Endothelial cell of umbilical vein (primary cell): ENCODE measurements around the gene PLK1. TPM values are rescaled to one million over a fixed set of nuclear protein-coding genes. Genes with fewer than 3 reads are reported as not detected.

Experiments used
- BruUV-seq: library from RNA; stranded (reverse); fragments of 400-500 nt; replicated peaks from 2 replicates; lab custom pipeline; 2021; lab: Mats Ljungman, UMichigan
- CTCF ChIA-PET: fragments of 300-600, 350-600 bp; sonication (Branson Sonifier 250); formaldehyde crosslinking; loops from one replicate; lab custom pipeline; 2021; ENCODE audit warnings: antibody characterized with exemption, inconsistent platforms; lab: Charles Lee
- POLR2A ChIA-PET: fragments of 300-600, 350-600 bp; sonication (Branson Sonifier 250); formaldehyde crosslinking; loops from one replicate; lab custom pipeline; 2021; ENCODE audit warnings: antibody characterized with exemption, inconsistent platforms; lab: Charles Lee
- DNase-seq: peaks from one replicate; pipeline ENCODE4 v3.0.0-alpha.2; 2011; ENCODE audit warnings: low read depth, low spot score
- FAIRE-seq: peaks from 2 replicates; lab custom pipeline; 2011; peaks lifted over from hg19 to GRCh38; lab: Jason Lieb, UNC
- H2AFZ ChIP-seq: 2 replicates; pipeline ENCODE4 v1.6.0; 2012; ENCODE audit warnings: low read depth, low read length, control low read depth, inconsistent platforms
- H3K27ac ChIP-seq: 2 replicates; pipeline ENCODE4 v1.5.1; 2011; ENCODE audit warnings: low read depth, mild to moderate bottlenecking, control low read depth, low read length, moderate library complexity; ENCODE audit not compliant: insufficient read depth
- H3K27me3 ChIP-seq, 2 experiments: 2 replicates each; pipeline versions ENCODE4 v1.6.0 to v1.6.1; 2011; ENCODE audit warnings: low read length in 2 of 2, mixed read lengths in 1 of 2; ENCODE audit not compliant: control insufficient read depth in 2 of 2, insufficient read depth in 2 of 2
- H3K36me3 ChIP-seq, 2 experiments: 2 replicates in 1 of 2; 3 replicates in 1 of 2; pipeline ENCODE4 v1.5.1; 2011; ENCODE audit warnings: low read length in 2 of 2, mild to moderate bottlenecking in 1 of 2, moderate library complexity in 1 of 2; ENCODE audit not compliant: control insufficient read depth in 2 of 2, insufficient read depth in 2 of 2; ENCODE audit errors: extremely low read depth in 1 of 2
- H3K4me1 ChIP-seq: 3 replicates; pipeline ENCODE4 v1.5.1; 2011; ENCODE audit warnings: mild to moderate bottlenecking, low read length; ENCODE audit not compliant: control insufficient read depth, insufficient read depth; ENCODE audit errors: extremely low read depth
- H3K4me2 ChIP-seq: 2 replicates; pipeline ENCODE4 v1.6.1; 2011; ENCODE audit warnings: low read length, control low read depth, mixed read lengths; ENCODE audit not compliant: insufficient read depth
- H3K4me3 ChIP-seq, 3 experiments: fragments of 200-600 bp in 1 of 3; sonication (generic), shearing (Covaris generic) in 1 of 3; replicated peaks in 1 of 3; 2 replicates each; pipeline ENCODE4 v1.5.1; 2011 to 2016; ENCODE audit warnings: control low read depth in 3 of 3, low read length in 3 of 3, mild to moderate bottlenecking in 2 of 3, inconsistent platforms in 1 of 3, low read depth in 1 of 3, moderate library complexity in 1 of 3; ENCODE audit not compliant: insufficient read depth in 1 of 3
- H3K79me2 ChIP-seq: 2 replicates; pipeline ENCODE4 v1.6.0; 2012; ENCODE audit warnings: low read length, inconsistent platforms; ENCODE audit not compliant: control insufficient read depth, insufficient read depth
- H3K9ac ChIP-seq: replicated peaks from 2 replicates; pipeline ENCODE3; 2011; ENCODE audit warnings: low read length, control low read depth; ENCODE audit not compliant: insufficient read depth; ENCODE audit errors: extremely low read depth
- H3K9me1 ChIP-seq: replicated peaks from 3 replicates; pipeline ENCODE4 v1.6.0; 2011; ENCODE audit warnings: mild to moderate bottlenecking, low read length; ENCODE audit not compliant: control insufficient read depth, insufficient read depth; ENCODE audit errors: extremely low read depth
- H3K9me3 ChIP-seq: replicated peaks from 2 replicates; pipeline ENCODE4 v1.5.1; 2012; ENCODE audit warnings: low read length, inconsistent platforms; ENCODE audit not compliant: control insufficient read depth, insufficient read depth
- H4K20me1 ChIP-seq: replicated peaks from 2 replicates; pipeline ENCODE3; 2011; ENCODE audit warnings: mild to moderate bottlenecking, low read length; ENCODE audit not compliant: control insufficient read depth, insufficient read depth; ENCODE audit errors: extremely low read depth
- FOS ChIP-seq: IDR thresholded peaks from 2 replicates; pipeline ENCODE4 v1.6.1; 2011; ENCODE audit warnings: mild to moderate bottlenecking, low read length, moderate library complexity, borderline replicate concordance; ENCODE audit not compliant: insufficient read depth
- JUN ChIP-seq: IDR thresholded peaks from 2 replicates; pipeline ENCODE4 v1.6.1; 2011; ENCODE audit warnings: borderline replicate concordance, low read depth; ENCODE audit not compliant: insufficient read length, insufficient read depth
- MAX ChIP-seq: IDR thresholded peaks from 2 replicates; pipeline ENCODE4 v1.6.1; 2011; ENCODE audit not compliant: insufficient read depth, insufficient read length
- MYC ChIP-seq: IDR thresholded peaks from one replicate; pipeline ENCODE4 v1.6.1; 2011; ENCODE audit warnings: mild to moderate bottlenecking, low read depth, low read length
- POLR2A ChIP-seq: IDR thresholded peaks from 2 replicates; pipeline ENCODE4 v1.6.1; 2012; ENCODE audit warnings: low read depth, mild to moderate bottlenecking, control low read depth, low read length
- dilution Hi-C: fragments of 300-500 bp; cut with MboI; formaldehyde crosslinking; loops from one replicate; pipeline ENCODE4 v1.15.0; 2019; ENCODE audit warnings: low sequenced_read_pairs; ENCODE audit not compliant: extremely low pct_ligation_motif_present
- intact Hi-C: fragments of 100-400 bp; cut with micrococcal nuclease; formaldehyde crosslinking; loops from one replicate; pipeline ENCODE4 v1.10.0; 2022
- polyA plus RNA-seq, 4 experiments: library from polyadenylated mRNA; depleted of rRNA in 3 of 4; stranded (reverse) in 3 of 4; unstranded in 1 of 4; fragments of >200 nt; gene quantifications; 2 replicates each; pipeline versions ENCODE4 v1.2.1 to v1.2.3, GENCODE V29; 2011 to 2012; ENCODE audit warnings: missing spikeins in 1 of 4
- total RNA-seq: library from RNA; stranded (reverse); gene quantifications from 2 replicates; pipeline ENCODE4 v1.2.3, GENCODE V29; 2021

Gene PLK1
- total and polyA plus RNA-seq, 2 donors (not counting 3 experiments of a cell fraction or from before 2014, with no cell fraction given), result 94.9 to 109 TPM

DNA sequence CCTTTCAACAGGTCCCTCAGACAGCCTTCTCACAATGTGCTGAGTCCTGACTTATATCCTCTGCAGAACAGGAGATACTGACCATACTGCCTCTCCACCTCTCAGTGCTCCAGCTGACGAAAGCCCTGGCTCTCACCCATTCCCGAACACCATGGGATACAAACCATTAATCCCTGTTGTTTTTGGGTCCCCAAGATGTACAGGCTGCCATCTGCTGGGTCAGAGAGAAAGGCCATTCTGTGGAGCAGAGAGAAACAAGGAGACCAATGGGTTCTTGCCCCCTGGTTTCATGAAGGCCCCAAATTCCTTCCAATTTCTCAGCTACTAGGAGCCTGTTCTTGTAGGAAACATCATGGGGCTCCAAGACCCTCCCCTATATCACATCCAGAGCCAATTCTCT, 31.3 kb downstream of the PLK1 start:
- dilution Hi-C loops, result no loop called here
- no TSS peak for BruUV-seq
- POLR2A ChIA-PET, result no interaction called here
- Histone ChIP-seq H3K27me3 (peaks cover 13 to 20% of the 10 kb centered on the region in 2 experiments), H3K36me3 (no peaks in the 10 kb centered on the region), H3K4me1 (no peaks in the 10 kb centered on the region), H3K27ac (no peak overlapping the region), H3K79me2 (no peaks in the 10 kb centered on the region), H2AFZ (no peak overlapping the region), H3K9me3 (no peaks in the 10 kb centered on the region), H3K4me2 (no peak overlapping the region), H3K9ac (no peak overlapping the region), H3K9me1 (no peaks in the 10 kb centered on the region), H4K20me1 (no peaks in the 10 kb centered on the region), H3K4me3 (no peak overlapping the region)
- intact Hi-C loops, result no loop called here
- no peak for TF ChIP-seq FOS
- CTCF ChIA-PET, result no interaction called here
- DNase-seq, result no peak
- no peak for FAIRE-seq

DNA sequence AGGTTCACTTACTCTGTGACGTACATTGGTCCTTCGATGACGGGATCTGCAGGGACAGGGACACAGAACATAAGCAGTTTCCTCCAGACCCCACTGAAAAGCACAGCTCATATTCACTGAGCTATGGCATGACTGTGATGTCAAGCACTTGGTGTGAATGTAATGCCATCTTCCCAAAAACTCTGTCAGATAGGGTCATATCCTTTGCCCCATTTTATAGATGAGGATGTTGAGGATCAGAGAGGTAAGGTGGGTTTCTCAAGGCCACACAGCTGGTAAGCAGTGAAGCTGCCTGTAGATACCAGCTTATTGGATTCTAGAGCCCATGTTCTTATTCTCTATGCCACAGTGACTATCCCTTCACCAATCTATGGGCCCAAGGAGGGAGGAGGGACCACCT, 31.8 kb downstream of the PLK1 start:
- no peaks in the 10 kb centered on the region for H3K79me2 ChIP-seq
- no TSS peak for BruUV-seq
- H3K36me3 ChIP-seq, result no peaks in the 10 kb centered on the region
- H3K9ac ChIP-seq, result no peak overlapping the region
- intact Hi-C loops (no loop called here), dilution Hi-C loops (no loop called here)
- no peak for TF ChIP-seq MYC
- TF ChIP-seq JUN, result no peak
- TF ChIP-seq MAX, result no peak
- TF ChIP-seq POLR2A, result no peak
- no peak overlapping the region for H3K4me3 ChIP-seq
- no peak overlapping the region for H2AFZ ChIP-seq
- H3K27me3 ChIP-seq, result peaks cover 13 to 20% of the 10 kb centered on the region in 2 experiments
- H3K4me1 ChIP-seq, result no peaks in the 10 kb centered on the region
- H3K9me1 ChIP-seq, result no peaks in the 10 kb centered on the region
- CTCF ChIA-PET, result interaction anchor here (1.0 kb wide), 1 partner anchor 34 kb away, joined by 3 read pairs; no protein-coding TSS in a partner anchor
- FAIRE-seq, result no peak
- DNase-seq, result no peak
- H3K27ac ChIP-seq, result no peak overlapping the region
- POLR2A ChIA-PET, result no interaction called here
- H3K9me3 ChIP-seq, result no peaks in the 10 kb centered on the region
- no peak overlapping the region for H3K4me2 ChIP-seq
- H4K20me1 ChIP-seq, result no peaks in the 10 kb centered on the region
